ENCODE measurements around the gene BRF1. TPM values are rescaled to one million over a fixed set of nuclear protein-coding genes. Genes with fewer than 3 reads are reported as not detected.

The BRF1 gene
- total RNA-seq, 1 experiment from 2014 or later, result 26.4 TPM

DNA sequence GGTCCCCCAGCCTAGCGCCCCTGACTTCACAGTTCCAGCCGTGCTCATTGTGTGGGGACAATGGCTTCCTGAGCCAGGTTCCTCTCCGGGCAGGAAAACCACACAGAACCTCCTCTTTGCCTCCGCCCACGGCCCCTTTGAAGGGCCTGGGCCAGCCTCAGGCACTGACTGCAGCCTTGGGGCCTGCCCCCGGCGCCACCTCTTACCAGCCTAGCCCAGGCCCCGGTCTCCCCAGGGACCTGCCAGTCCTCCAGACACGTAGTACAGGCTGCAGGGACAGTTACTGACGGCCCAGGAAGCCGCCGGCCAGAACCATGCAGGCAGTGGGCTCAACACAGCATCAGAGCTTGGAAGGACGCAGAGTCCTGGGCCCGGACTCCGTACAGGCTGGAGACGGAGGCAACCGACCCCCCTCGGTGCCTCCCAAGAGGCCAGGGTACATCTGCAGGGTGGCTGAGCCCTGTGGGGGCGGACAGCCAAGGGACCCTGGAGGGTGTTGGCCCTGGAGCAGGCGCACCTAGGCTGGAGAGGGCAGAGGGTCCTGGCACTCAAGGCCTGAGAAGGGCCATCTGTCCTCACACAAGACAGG lies 98.8 kb downstream of the BRF1 start:
- no peaks in the 10 kb centered on the region for H3K4me1 Mint-ChIP-seq
- ATAC-seq, result no peak
- peaks cover 17% of the 10 kb centered on the region for H3K27me3 Mint-ChIP-seq (ENCODE audit: low read depth)
- no peaks in the 10 kb centered on the region for H3K36me3 Mint-ChIP-seq
- no peaks in the 10 kb centered on the region for H3K9me3 Mint-ChIP-seq
- no peak overlapping the region for H3K4me3 Mint-ChIP-seq
- DNase-seq (ENCODE audit: low spot score), result no peak
- TF ChIP-seq, protein P1, sequence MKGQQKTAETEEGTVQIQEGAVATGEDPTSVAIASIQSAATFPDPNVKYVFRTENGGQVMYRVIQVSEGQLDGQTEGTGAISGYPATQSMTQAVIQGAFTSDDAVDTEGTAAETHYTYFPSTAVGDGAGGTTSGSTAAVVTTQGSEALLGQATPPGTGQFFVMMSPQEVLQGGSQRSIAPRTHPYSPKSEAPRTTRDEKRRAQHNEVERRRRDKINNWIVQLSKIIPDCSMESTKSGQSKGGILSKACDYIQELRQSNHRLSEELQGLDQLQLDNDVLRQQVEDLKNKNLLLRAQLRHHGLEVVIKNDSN (CRISPR knock-in tag; IDR thresholded peaks at IDR 0.05), result no peak
- TF ChIP-seq ATF1 (CRISPR knock-in tag; IDR thresholded peaks at IDR 0.05), result no peak
- TF ChIP-seq, protein P2, sequence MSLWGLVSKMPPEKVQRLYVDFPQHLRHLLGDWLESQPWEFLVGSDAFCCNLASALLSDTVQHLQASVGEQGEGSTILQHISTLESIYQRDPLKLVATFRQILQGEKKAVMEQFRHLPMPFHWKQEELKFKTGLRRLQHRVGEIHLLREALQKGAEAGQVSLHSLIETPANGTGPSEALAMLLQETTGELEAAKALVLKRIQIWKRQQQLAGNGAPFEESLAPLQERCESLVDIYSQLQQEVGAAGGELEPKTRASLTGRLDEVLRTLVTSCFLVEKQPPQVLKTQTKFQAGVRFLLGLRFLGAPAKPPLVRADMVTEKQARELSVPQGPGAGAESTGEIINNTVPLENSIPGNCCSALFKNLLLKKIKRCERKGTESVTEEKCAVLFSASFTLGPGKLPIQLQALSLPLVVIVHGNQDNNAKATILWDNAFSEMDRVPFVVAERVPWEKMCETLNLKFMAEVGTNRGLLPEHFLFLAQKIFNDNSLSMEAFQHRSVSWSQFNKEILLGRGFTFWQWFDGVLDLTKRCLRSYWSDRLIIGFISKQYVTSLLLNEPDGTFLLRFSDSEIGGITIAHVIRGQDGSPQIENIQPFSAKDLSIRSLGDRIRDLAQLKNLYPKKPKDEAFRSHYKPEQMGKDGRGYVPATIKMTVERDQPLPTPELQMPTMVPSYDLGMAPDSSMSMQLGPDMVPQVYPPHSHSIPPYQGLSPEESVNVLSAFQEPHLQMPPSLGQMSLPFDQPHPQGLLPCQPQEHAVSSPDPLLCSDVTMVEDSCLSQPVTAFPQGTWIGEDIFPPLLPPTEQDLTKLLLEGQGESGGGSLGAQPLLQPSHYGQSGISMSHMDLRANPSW (CRISPR knock-in tag; conservative IDR thresholded peaks at IDR 0.05; ENCODE audit: low read depth), result no peak
- TF ChIP-seq NR1H2 (CRISPR knock-in tag; IDR thresholded peaks at IDR 0.05), result no peak
- TF ChIP-seq, protein P3, sequence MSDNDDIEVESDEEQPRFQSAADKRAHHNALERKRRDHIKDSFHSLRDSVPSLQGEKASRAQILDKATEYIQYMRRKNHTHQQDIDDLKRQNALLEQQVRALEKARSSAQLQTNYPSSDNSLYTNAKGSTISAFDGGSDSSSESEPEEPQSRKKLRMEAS (CRISPR knock-in tag; IDR thresholded peaks at IDR 0.05), result no peak
- no peak for TF ChIP-seq TEAD4 (CRISPR knock-in tag; IDR thresholded peaks at IDR 0.05)
- no peak for TF ChIP-seq RORB (CRISPR knock-in tag; IDR thresholded peaks at IDR 0.05)
- TF ChIP-seq, protein P4, sequence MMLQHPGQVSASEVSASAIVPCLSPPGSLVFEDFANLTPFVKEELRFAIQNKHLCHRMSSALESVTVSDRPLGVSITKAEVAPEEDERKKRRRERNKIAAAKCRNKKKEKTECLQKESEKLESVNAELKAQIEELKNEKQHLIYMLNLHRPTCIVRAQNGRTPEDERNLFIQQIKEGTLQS (CRISPR knock-in tag; conservative IDR thresholded peaks at IDR 0.05), result no peak
- TF ChIP-seq, protein P5, sequence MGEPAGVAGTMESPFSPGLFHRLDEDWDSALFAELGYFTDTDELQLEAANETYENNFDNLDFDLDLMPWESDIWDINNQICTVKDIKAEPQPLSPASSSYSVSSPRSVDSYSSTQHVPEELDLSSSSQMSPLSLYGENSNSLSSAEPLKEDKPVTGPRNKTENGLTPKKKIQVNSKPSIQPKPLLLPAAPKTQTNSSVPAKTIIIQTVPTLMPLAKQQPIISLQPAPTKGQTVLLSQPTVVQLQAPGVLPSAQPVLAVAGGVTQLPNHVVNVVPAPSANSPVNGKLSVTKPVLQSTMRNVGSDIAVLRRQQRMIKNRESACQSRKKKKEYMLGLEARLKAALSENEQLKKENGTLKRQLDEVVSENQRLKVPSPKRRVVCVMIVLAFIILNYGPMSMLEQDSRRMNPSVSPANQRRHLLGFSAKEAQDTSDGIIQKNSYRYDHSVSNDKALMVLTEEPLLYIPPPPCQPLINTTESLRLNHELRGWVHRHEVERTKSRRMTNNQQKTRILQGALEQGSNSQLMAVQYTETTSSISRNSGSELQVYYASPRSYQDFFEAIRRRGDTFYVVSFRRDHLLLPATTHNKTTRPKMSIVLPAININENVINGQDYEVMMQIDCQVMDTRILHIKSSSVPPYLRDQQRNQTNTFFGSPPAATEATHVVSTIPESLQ (CRISPR knock-in tag; IDR thresholded peaks at IDR 0.05), result no peak
- no peak for TF ChIP-seq ZNF138 (CRISPR knock-in tag; conservative IDR thresholded peaks at IDR 0.05)
- no peak for TF ChIP-seq ZNF232 (CRISPR knock-in tag; IDR thresholded peaks at IDR 0.05)
- no peak for TF ChIP-seq ZNF671 (CRISPR knock-in tag; IDR thresholded peaks at IDR 0.05)
- CTCF ChIA-PET, result interaction anchor here (1.0 to 3.3 kb wide), 13 partner anchors 22 to 289 kb away, joined by 3 to 33 read pairs (median 4); partner anchors contain the start of genes BRF1, BTBD6 and JAG2
- POLR2A ChIA-PET, result no interaction called here
- H3K27ac Mint-ChIP-seq, result no peak overlapping the region

DNA sequence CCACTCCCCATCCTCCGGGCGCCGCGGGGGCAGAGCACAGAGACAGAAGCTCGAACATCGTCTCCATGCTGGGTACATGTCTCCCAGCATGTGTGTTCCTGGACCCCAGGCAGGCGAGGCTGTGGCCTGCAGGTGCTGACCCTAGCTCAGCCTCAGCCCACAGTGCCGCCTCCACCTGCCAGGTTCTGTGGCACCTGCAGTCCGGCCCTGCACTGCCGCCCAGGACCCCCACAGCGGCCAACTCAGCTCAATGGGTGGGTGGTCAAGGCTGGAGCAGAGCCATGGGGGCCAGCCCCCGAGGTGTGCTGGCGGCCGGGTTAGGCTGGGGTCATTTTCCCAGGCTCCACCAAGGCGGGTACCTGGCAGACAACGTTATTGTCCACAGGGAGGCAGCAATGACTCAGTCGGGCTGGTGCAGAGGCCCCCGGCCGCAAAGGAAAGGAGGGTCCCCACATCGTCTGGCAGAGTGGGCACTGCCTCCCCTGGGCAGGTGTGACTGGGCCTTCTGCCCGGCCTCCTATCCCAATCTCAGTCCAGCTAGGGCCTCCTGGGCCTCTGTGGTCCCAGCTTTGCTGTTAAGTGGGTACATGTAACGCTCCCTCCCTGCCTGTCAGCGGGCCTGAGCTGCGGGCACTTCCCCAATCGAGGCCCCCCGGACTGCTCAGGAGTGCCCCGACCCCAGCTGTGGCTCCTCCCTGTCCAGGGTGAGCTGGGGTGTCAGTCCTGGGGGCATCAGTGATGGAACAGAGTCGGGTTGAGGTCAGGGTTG lies 99.5 kb downstream of the BRF1 start:
- ATAC-seq, result peak; percentile 18
- H3K36me3 Mint-ChIP-seq, result no peaks in the 10 kb centered on the region
- TF ChIP-seq MXD4 (CRISPR knock-in tag; IDR thresholded peaks at IDR 0.05; ENCODE audit: borderline replicate concordance) (no peak), ZBTB21 (CRISPR knock-in tag; IDR thresholded peaks at IDR 0.05; ENCODE audit: borderline replicate concordance) (no peak), OVOL2 (CRISPR knock-in tag; IDR thresholded peaks at IDR 0.05; ENCODE audit: borderline replicate concordance) (no peak)
- TF ChIP-seq, protein P6, sequence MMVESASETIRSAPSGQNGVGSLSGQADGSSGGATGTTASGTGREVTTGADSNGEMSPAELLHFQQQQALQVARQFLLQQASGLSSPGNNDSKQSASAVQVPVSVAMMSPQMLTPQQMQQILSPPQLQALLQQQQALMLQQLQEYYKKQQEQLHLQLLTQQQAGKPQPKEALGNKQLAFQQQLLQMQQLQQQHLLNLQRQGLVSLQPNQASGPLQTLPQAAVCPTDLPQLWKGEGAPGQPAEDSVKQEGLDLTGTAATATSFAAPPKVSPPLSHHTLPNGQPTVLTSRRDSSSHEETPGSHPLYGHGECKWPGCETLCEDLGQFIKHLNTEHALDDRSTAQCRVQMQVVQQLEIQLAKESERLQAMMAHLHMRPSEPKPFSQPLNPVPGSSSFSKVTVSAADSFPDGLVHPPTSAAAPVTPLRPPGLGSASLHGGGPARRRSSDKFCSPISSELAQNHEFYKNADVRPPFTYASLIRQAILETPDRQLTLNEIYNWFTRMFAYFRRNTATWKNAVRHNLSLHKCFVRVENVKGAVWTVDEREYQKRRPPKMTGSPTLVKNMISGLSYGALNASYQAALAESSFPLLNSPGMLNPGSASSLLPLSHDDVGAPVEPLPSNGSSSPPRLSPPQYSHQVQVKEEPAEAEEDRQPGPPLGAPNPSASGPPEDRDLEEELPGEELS (CRISPR knock-in tag; IDR thresholded peaks at IDR 0.05), result no peak
- TF ChIP-seq, protein P2 (CRISPR knock-in tag; conservative IDR thresholded peaks at IDR 0.05; ENCODE audit: low read depth), result no peak
- TF ChIP-seq, protein P7, sequence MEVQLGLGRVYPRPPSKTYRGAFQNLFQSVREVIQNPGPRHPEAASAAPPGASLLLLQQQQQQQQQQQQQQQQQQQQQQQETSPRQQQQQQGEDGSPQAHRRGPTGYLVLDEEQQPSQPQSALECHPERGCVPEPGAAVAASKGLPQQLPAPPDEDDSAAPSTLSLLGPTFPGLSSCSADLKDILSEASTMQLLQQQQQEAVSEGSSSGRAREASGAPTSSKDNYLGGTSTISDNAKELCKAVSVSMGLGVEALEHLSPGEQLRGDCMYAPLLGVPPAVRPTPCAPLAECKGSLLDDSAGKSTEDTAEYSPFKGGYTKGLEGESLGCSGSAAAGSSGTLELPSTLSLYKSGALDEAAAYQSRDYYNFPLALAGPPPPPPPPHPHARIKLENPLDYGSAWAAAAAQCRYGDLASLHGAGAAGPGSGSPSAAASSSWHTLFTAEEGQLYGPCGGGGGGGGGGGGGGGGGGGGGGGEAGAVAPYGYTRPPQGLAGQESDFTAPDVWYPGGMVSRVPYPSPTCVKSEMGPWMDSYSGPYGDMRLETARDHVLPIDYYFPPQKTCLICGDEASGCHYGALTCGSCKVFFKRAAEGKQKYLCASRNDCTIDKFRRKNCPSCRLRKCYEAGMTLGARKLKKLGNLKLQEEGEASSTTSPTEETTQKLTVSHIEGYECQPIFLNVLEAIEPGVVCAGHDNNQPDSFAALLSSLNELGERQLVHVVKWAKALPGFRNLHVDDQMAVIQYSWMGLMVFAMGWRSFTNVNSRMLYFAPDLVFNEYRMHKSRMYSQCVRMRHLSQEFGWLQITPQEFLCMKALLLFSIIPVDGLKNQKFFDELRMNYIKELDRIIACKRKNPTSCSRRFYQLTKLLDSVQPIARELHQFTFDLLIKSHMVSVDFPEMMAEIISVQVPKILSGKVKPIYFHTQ (CRISPR knock-in tag; IDR thresholded peaks at IDR 0.05), result no peak

More for the DNA sequence above, 99.5 kb downstream of the BRF1 start:
- ChIA-PET CTCF (interaction anchor here (0.7 to 3.3 kb wide), 17 partner anchors 17 to 289 kb away, joined by 3 to 33 read pairs (median 4); partner anchors contain the start of genes BRF1, BTBD6 and JAG2), POLR2A (no interaction called here)
- Mint-ChIP-seq H3K4me1 (no peaks in the 10 kb centered on the region), H3K4me3 (no peak overlapping the region), H3K27ac (no peak overlapping the region), H3K27me3 (ENCODE audit: low read depth) (peaks cover 17% of the 10 kb centered on the region), H3K9me3 (no peaks in the 10 kb centered on the region)
- peak; percentile 35 for DNase-seq (ENCODE audit: low spot score)

Measured in WTC11 (cell line).